DMS114 treated with DMSO at 0.1 percent for 48 hours (cell line): ENCODE measurements around the gene FXYD2.
"Not testable (repeated sequence)": the region's sequence is repeated elsewhere in the genome, so short reads cannot be mapped to it uniquely, and the experiment has no call there.

ENCODE experiments used
- DNase-seq: peaks from one replicate; lab custom pipeline; 2025; ENCODE audit not compliant: unreplicated experiment; lab: John Stamatoyannopoulos, UW

The FXYD2 gene

DNA sequence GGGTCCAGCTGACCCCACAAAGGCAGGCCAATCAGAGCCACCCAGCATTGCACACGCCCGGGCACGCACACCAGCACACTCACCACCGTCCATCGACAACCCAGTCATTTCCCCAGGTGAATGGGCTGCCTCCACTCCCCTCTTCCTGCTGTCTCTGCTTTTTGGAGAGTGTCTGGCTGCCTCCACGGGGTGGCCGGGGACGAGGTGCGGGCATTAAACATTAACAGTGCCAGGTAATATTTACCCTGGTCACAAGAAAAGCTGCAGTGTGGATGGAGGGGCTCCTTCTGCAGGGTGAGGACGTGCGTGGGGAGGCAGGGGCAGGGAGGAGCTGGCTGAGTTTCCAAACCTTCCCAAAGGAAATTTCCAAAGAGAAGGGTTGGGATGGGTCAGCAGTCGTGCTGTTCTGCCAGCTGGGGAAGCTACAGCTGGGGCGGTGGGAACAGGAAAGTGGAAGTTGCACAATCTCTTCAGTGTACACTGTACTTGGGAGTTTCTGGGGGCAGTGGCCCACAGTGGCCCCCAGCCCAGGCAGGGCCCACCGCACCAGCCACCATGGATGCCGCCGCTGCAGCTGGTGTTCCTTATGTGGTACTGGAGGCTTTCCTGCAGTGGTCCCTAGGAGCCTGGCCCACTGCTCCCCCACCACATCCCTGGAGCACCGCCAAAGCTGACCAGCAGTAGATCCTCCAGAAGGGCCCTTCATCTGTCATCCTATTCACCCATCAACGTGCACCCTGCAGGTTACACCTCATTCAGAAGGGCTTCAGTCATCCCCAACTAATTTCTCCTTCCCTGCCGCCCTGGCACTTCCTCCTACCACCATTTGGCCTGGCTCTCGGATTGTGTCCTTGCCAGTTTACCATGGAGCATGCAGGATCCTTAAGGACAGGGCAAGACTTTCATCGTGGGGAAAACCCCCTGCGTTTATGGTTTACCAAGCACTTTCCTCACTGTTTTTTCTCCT is at the start of gene FXYD2:
Gene FXYD2 (minus strand): TSS at position 174 of the 967 bp plus-strand sequence. CDS start 66 bp downstream, at position 108.
- no peak for DNase-seq

GRCh38 chr11:117873828-117874125 is 49.2 kb upstream of the FXYD2 start:
- no peak for DNase-seq

DNA sequence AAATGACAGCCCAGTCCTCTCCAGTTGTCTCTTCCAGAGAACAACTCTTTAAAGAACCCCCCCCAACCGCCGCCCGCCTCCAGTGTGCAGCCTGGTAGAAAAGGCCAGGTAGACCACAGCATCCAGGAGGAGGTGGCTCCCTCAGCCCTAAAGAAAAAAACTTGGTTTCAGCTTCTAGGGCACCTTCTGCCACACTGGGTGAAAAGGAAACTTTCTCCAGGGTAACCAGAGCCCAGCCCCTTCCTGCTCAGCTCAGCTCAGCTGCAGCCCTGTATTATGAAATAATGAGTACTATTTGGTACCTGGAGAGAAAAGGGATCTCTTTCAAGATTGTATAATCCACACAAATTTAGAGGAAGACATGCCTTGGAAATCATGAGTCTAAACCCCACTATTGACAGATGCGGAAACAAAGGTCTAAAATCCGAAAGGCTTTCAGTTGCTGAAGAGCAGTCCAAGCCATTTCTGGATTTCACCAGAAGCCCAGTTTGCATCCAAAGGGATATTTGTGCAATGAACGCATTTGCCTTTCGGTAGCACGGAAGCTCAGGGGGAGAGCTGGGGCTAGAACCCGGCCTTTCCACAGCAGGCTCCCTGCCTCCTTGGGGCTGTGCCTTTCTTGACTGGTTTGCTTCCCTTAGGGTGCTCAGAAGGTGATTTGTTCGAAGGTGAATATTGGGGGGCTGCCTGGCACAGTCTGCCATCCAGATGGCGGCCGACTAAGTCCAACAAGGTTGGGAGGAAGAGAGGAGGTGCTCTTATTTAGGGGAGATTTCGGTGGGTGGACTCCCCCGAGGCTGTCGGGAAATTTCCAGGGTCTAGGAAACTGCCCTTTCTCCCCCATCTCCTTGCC is 48.7 kb upstream of the FXYD2 start:
- DNase-seq, result no peak

DNA sequence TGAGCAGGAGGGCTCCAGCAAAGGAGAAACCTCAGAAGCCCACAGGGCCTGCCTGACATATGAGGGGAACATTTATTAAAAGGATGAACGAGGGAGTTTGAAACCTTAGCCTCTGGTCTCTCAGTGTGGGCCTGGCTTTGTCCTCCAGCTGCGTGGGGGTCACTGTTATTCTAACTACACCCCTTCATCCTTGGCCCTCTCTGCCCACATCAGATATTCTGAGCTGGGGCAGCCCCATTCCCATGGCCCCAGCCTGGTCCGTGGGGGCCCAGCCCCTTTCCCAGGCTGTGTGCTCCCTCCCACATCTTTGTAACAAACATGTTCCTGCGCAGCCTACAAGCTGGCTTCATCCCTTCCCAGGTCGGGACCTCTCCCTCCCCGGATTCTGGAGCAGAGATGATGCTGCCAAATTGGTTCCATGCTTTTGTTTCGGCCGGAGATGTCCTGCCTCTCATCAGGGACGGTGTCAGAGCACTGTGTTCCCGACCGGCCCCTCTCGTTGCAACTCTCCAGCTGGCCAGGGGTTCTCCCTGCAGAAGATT is 47.9 kb upstream of the FXYD2 start:
- DNase-seq, result no peak

DNA sequence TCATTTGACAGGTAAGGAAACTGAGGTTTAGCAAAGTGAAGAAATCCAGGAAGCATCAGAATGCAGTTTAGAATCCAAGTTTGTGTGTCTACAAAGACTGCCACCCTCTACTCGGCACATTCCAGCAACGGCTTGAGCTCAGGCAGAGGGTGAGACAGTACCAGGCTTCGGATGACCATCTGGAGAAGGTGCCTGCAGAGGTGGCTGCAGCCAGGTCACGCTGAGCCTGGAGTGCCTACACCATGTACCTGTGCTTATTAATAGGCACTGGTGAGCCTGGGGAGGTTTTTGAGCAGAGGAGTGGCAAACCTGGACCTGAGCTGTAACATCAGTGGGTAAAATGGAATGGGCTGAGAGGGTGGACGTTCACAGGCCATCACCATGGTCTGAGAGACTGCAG is 47.2 kb upstream of the FXYD2 start:
- DNase-seq, result no peak

- no peak for DNase-seq
Measured at GRCh38 chr11:117871160-117871559, 46.6 kb upstream of the FXYD2 start.

- DNase-seq, result no peak
Measured at GRCh38 chr11:117870103-117870952, 45.8 kb upstream of the FXYD2 start.

DNA sequence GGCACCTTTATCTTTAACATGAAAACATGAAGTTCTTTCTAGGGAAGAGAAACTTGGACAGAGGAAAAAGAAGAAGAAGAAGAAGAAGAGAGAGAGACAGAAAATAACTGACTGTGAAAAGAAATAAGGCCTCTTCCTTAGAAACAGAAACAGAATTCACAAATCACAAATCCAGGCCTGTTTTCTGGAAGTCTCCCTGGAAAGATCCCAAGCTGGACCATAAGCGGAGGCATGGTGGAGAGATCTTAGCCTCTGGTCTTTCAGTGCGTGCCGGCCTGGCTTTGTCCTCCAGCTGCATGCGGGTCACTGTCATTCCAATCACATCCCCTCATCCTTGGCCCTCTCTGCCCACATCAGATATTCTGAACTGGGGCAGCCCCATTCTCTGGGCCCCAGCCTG is 45.1 kb upstream of the FXYD2 start:
- DNase-seq, result no peak

DNA sequence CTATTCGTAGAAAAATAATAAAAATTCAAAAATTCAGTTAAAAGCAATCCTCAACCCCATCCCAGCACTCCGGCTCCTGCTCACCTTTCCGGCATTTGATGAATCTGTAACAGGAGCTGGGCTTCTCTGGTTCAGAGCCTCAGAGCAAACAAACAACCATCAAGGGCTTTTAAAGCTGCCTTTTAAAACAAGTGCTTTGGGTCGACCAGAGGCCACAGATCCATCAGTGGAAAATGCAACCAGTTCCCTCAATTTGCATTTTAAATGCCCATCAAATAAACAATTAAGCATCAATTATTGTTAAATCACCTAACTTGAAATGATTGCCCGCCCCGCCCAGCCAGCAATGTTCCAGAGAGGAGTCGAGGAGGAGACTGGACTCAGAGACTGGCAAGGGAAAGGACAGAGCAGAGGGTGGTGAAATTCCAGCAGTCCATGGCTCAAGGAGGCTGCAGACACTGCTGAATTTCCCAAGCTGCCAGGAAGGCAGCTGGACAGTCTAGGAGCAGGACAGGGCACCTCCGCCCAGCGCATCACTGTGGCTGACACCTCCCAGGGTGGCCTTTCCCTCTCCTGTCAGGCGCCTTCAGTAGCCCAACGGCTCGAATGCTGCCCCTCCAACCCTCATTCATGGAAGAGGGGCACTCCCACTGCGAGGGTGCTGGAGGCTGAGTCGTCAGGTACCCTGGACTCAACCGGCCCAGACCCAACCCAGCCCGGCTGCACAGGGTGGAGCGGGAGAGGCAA is 44.4 kb upstream of the FXYD2 start:
- DNase-seq, result no peak

DNA sequence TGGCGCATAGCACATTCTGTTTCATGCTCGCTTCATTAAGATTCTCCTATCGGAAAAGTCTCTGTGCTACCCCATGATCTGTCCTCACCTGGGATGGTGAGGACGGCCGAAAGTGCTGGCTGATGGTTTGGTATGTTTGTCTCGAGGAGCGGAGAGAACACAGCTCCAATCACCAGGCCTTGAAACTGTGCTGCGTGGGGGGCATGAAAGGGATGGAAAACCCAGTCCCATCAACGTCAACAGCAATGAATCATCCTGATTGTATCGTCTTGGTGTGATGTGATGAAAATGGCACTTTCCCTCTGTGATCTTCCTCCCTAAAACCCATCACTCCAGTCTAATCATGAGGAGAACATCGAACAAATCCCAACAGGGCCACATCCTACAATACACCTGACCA is 43.5 kb upstream of the FXYD2 start:
- DNase-seq, result no peak

GRCh38 chr11:117866526-117866925 is 42.0 kb upstream of the FXYD2 start:
- DNase-seq, result no peak

GRCh38 chr11:117865546-117865945 is 41.0 kb upstream of the FXYD2 start:
- not testable (repeated sequence) for DNase-seq

- DNase-seq, result no peak
Measured at GRCh38 chr11:117863383-117863782, 38.8 kb upstream of the FXYD2 start.

DNA sequence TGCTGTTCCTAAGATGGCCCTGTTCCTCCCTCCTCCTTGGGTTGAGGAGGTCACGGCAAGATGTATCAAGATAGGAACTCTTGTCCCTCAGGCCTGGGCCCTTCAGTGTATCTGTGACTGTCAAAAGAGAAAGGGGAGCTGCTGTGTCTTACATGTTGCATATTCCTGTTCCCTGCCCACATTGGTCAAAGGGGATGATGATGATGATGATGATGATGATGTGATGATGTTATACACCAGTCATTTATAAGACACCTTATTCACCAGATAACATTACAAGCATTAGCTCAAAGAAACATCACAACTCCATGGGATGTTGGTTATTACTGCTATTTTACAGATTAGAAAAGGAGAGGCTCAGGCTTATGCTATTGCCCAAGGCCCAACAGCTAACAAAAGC is 38.2 kb upstream of the FXYD2 start:
- DNase-seq, result no peak

GRCh38 chr11:117862019-117862725 is 37.6 kb upstream of the FXYD2 start:
- no peak for DNase-seq

- DNase-seq, result no peak
Measured at GRCh38 chr11:117861151-117862018, 36.8 kb upstream of the FXYD2 start.

DNA sequence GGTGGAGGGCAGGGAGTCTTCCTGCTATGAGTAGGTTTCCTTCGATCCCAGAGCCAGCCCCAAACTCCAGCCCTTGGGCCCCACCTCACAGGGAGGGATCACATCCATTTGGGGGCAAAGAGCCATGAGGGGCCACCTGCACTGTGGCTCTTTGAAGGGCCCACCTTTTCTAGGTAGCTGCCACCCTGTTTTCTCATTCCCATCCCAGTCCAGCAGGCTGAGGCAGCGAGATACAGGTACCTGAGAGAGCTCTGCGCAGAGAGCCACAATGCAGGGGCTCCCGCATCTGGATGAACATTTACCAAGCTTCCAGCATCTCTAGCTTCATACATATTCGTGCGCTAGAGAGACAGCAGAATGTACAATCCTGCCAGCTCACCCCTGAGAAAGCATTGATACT is 35.6 kb upstream of the FXYD2 start:
- no peak for DNase-seq

DNA sequence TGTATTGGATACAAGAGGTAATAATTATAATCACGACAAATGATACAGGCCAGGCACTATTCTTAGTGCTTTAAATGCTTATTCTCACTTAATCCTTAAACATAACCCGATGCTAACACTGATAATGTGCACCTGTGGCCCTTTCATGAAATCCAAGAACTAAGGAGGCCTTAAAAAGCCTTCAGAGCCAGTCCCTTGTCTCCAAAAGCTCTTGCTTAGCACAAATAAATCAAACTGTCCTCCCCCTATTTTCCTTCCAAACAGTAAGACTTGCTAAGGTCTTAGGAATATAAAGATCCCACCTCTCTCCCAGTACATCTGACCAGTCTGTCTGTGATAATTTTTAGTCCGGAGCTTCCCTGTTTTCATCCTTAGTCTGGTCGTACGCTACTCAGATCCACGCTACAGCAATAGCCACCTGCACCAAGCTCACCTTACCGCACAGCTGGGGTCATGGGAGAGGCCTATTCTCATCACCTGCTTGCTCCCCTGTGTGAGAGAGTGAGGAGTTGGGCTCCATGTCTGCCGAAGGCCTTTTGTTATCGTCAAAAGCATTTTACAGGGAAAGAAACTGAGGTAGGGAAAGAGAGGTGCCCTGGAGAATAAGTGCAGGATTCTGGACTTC is 35.1 kb upstream of the FXYD2 start:
- no peak for DNase-seq
